Measurements from ENCODE around the gene ZNF57. TPM values are rescaled to one million over a fixed set of nuclear protein-coding genes. Genes with fewer than 3 reads are reported as not detected.
A peak's percentile ranks its signal among the peaks of the same experiment; 100 is the strongest.

The ZNF57 gene
- total and polyA plus RNA-seq, 2 of the 13 experiments (the other 11 are each of a cell fraction or from before 2014, with no cell fraction given): 6.6 to 17.5 TPM

DNA sequence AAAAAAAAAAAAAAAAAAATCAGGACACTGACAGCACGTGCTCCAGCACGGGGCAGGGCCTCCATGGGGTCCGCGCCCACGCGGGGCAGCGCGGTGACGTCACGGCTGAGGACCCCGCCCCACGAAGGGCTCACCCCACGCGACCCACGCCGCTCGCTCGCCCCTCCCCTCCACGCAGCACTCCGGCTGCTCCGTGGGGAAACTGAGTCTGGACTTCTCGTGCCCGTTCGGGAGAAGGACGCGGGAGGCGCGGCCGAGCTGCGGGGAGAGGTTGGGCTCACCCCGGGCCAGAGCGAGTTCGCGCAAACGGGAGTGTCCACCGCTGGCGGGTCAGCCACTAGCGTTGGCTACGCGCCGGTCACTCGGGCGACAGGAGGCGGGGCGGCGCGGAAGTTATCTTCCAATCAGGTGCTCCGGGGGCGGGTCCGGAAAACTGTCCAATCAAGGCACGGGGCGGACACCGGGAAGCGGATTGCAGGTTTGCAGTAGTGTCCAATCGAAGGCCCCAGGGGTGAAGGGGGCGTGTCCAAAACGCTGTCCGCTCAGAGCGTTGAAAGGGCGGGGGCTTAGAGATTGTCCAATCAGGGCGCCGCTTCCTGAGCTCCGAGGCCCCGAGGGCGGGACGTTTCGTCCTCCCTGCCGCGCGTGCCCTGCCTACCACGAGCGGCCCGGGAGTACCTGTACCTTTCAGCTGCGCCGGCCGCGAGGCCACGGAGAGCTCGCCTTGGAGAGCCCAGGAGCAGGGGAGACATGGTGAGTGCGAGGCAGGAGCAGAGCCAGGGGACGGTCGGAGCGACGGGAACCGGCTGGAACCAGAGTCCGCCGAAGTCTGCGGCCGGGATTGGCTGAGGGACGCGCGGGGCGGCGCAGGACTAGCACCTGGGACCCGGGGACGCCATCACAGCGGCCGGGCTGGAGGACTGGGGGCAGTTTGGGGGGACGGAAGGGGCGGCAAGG is at the start of gene ZNF57 (continued):
- TF ChIP-seq JUN (CRISPR knock-in tag; IDR thresholded peaks at IDR 0.05): no peak
- peak; percentile 71 for TF ChIP-seq POLR2G (IDR thresholded peaks at IDR 0.05; ENCODE audit: low read depth, low read length)
- peak; percentile 80 for TF ChIP-seq GMEB1 (CRISPR knock-in tag; IDR thresholded peaks at IDR 0.05; ENCODE audit: borderline replicate concordance)
- TF ChIP-seq ZNF296 (CRISPR knock-in tag; conservative IDR thresholded peaks at IDR 0.05): peak; percentile 79; the same call in 1 of the 2 replicates
- TF ChIP-seq ZNF564 (CRISPR knock-in tag; IDR thresholded peaks at IDR 0.05): peak; percentile 37; the same call in 1 of the 2 replicates
- TF ChIP-seq SRSF9 (IDR thresholded peaks at IDR 0.05; ENCODE audit: borderline replicate concordance, insufficient read depth, low read depth, low read length, poor library complexity, severe bottlenecking): no peak
- 0 out of 2 replicates have a peak, but pooled peaks have one; percentile 45 for TF ChIP-seq YEATS4 (CRISPR knock-in tag; IDR thresholded peaks at IDR 0.05; ENCODE audit: borderline replicate concordance)
- peak; percentile 93; the same call in 2 of the 3 replicates for TF ChIP-seq MXI1 (IDR thresholded peaks at IDR 0.05; ENCODE audit: borderline replicate concordance, low read depth, low read length)
- 0 out of 2 replicates have a peak, but pooled peaks have one; percentile 62 for TF ChIP-seq MZF1 (CRISPR knock-in tag; IDR thresholded peaks at IDR 0.05; ENCODE audit: borderline replicate concordance)
- no peak for TF ChIP-seq PAWR (CRISPR knock-in tag; IDR thresholded peaks at IDR 0.05; ENCODE audit: borderline replicate concordance)
- TF ChIP-seq ZBTB14 (CRISPR knock-in tag; IDR thresholded peaks at IDR 0.05): 0 out of 2 replicates have a peak, but pooled peaks have one; percentile 38
- peak; percentile 87 for TF ChIP-seq RBFOX2 (IDR thresholded peaks at IDR 0.05; ENCODE audit: low read depth, low read length)
- TF ChIP-seq ZNF224 (CRISPR knock-in tag; IDR thresholded peaks at IDR 0.05): peak; percentile 52; the same call in 1 of the 2 replicates
- no peak; the same call in 1 of the 2 replicates for TF ChIP-seq ZNF616 (CRISPR knock-in tag; IDR thresholded peaks at IDR 0.05; ENCODE audit: low read depth)
- TF ChIP-seq DPF2 (CRISPR knock-in tag; IDR thresholded peaks at IDR 0.05; ENCODE audit: borderline replicate concordance, low read depth): no peak
- TF ChIP-seq RFX1 (IDR thresholded peaks at IDR 0.05): peak; percentile 77
- peak; percentile 87; the same call in 1 of the 2 replicates for TF ChIP-seq TOPORS (CRISPR knock-in tag; IDR thresholded peaks at IDR 0.05)
- no peak; the same call in 1 of the 2 replicates for TF ChIP-seq ZNF143 (CRISPR knock-in tag; IDR thresholded peaks at IDR 0.05)
- TF ChIP-seq ZNF749 (CRISPR knock-in tag; IDR thresholded peaks at IDR 0.05; ENCODE audit: borderline replicate concordance): peak; percentile 24; the same call in 1 of the 2 replicates
- TF ChIP-seq POLR2A (IDR thresholded peaks at IDR 0.05; ENCODE audit: insufficient read depth in 1 of 2, low read depth in 2 of 2, low read length in 2 of 2): peak; percentile 67 to 86
- TF ChIP-seq, protein P1, sequence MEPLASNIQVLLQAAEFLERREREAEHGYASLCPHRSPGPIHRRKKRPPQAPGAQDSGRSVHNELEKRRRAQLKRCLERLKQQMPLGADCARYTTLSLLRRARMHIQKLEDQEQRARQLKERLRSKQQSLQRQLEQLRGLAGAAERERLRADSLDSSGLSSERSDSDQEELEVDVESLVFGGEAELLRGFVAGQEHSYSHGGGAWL (CRISPR knock-in tag; IDR thresholded peaks at IDR 0.05): no peak; the same call in none of the 2 replicates
- TF ChIP-seq MED13 (CRISPR knock-in tag; IDR thresholded peaks at IDR 0.05): 0 out of 2 replicates have a peak, but pooled peaks have one; percentile 28
- peak; percentile 84; the same call in 1 of the 2 replicates for TF ChIP-seq ZHX1 (CRISPR knock-in tag; IDR thresholded peaks at IDR 0.05; ENCODE audit: low read depth)
